Esophagus muscularis mucosa (tissue), 4 donors: ENCODE results near the gene LRRC3C.
"Not testable (repeated sequence)": the region's sequence is repeated elsewhere in the genome, so short reads cannot be mapped to it uniquely, and the experiment has no call there.

Source experiments
- EP300 ChIP-seq: sonication (generic); formaldehyde crosslinking; IDR thresholded peaks from one replicate; pipeline ENCODE4 v1.6.1; 2017; ENCODE audit warnings: antibody characterized with exemption
- POLR2A ChIP-seq: fragments of 450-650 bp; IDR thresholded peaks from one replicate; pipeline ENCODE4 v1.6.1; 2017; ENCODE audit warnings: antibody characterized with exemption, moderate library complexity, mild to moderate bottlenecking, low read depth
- POLR2AphosphoS5 ChIP-seq, 2 donors: sonication (generic); formaldehyde crosslinking; IDR thresholded peaks; one replicate each; pipeline ENCODE4 v1.6.1; 2017; ENCODE audit warnings: antibody characterized with exemption in 2 of 2
- TF ChIP-seq, protein P1 (sequence below), 3 experiments: fragments of 200-600 bp in 2 of 3; fragments of 450-650 bp in 1 of 3; sonication (generic) in 2 of 3; IDR thresholded peaks; one replicate each; pipeline ENCODE4 v1.5.1; 2017 to 2019; ENCODE audit warnings: antibody characterized with exemption in 3 of 3, mild to moderate bottlenecking in 2 of 3, moderate library complexity in 1 of 3

GRCh38 chr17:39948489-39948828, 20.9 kb downstream of the LRRC3C start:
- not testable (repeated sequence) for TF ChIP-seq POLR2A; EP300; POLR2AphosphoS5 (IDR thresholded peaks at IDR 0.05)
- TF ChIP-seq, protein P1, sequence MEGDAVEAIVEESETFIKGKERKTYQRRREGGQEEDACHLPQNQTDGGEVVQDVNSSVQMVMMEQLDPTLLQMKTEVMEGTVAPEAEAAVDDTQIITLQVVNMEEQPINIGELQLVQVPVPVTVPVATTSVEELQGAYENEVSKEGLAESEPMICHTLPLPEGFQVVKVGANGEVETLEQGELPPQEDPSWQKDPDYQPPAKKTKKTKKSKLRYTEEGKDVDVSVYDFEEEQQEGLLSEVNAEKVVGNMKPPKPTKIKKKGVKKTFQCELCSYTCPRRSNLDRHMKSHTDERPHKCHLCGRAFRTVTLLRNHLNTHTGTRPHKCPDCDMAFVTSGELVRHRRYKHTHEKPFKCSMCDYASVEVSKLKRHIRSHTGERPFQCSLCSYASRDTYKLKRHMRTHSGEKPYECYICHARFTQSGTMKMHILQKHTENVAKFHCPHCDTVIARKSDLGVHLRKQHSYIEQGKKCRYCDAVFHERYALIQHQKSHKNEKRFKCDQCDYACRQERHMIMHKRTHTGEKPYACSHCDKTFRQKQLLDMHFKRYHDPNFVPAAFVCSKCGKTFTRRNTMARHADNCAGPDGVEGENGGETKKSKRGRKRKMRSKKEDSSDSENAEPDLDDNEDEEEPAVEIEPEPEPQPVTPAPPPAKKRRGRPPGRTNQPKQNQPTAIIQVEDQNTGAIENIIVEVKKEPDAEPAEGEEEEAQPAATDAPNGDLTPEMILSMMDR (IDR thresholded peaks at IDR 0.05), result not testable (repeated sequence)
